GM12891 (cell line): Measurements from ENCODE around the gene SNX18.
"Not testable (repeated sequence)": the region's sequence is repeated elsewhere in the genome, so short reads cannot be mapped to it uniquely, and the experiment has no call there.

Source experiments
- DNase-seq: peaks from one replicate; pipeline ENCODE4 v3.0.0; 2011; ENCODE audit warnings: low spot score; ENCODE audit not compliant: insufficient read length
- FAIRE-seq: peaks from 2 replicates; lab custom pipeline; 2011; peaks lifted over from hg19 to GRCh38; lab: Jason Lieb, UNC
- PAX5 ChIP-seq: IDR thresholded peaks from 2 replicates; pipeline ENCODE4 v1.6.1; 2011; ENCODE audit warnings: low read length, moderate library complexity, mild to moderate bottlenecking; ENCODE audit not compliant: insufficient read depth, severe bottlenecking
- POLR2A ChIP-seq: IDR thresholded peaks from 2 replicates; pipeline ENCODE4 v1.6.1; 2011; ENCODE audit warnings: low read depth, low read length, control low read depth
- POLR2AphosphoS5 ChIP-seq: IDR thresholded peaks from 2 replicates; pipeline ENCODE4 v1.6.1; 2011; ENCODE audit warnings: low read depth, low read length, control low read depth
- POU2F2 ChIP-seq: IDR thresholded peaks from 2 replicates; pipeline ENCODE4 v1.6.1; 2011; ENCODE audit warnings: low read depth, mild to moderate bottlenecking, control low read depth, low read length, moderate library complexity
- SPI1 ChIP-seq: IDR thresholded peaks from 2 replicates; pipeline ENCODE4 v1.6.1; 2011; ENCODE audit warnings: low read depth, low read length, control low read depth
- TAF1 ChIP-seq: IDR thresholded peaks from 2 replicates; pipeline ENCODE4 v1.6.1; 2011; ENCODE audit warnings: low read depth, low read length, control low read depth

SNX18 gene

GRCh38 chr5:54484219-54484894 lies 33.2 kb upstream of the SNX18 start:
- DNase-seq (no peak), FAIRE-seq (no peak)
- TF ChIP-seq POLR2A (no peak), PAX5 (no peak), POU2F2 (no peak), POLR2AphosphoS5 (no peak), TAF1 (no peak), SPI1 (no peak)

- TF ChIP-seq SPI1 = 0 out of 2 replicates have a peak, but pooled peaks have one; percentile 30
- not testable (repeated sequence) for DNase-seq, FAIRE-seq
Measured at GRCh38 chr5:54485659-54486058, 31.9 kb upstream of the SNX18 start.

GRCh38 chr5:54489648-54489979 lies 27.9 kb upstream of the SNX18 start:
- DNase-seq, FAIRE-seq: not testable (repeated sequence)

GRCh38 chr5:54491326-54491725 lies 26.2 kb upstream of the SNX18 start:
- no peak for DNase-seq
- FAIRE-seq = no peak
- TF ChIP-seq POU2F2 (no peak), PAX5 (no peak), TAF1 (no peak), SPI1 (no peak), POLR2A (no peak), POLR2AphosphoS5 (no peak)

- no peak for DNase-seq
- peak; percentile 77 for TF ChIP-seq SPI1
- no peak for TF ChIP-seq POU2F2
- no peak for TF ChIP-seq TAF1
- FAIRE-seq = no peak
Measured at GRCh38 chr5:54492178-54492577, 25.4 kb upstream of the SNX18 start.

GRCh38 chr5:54495027-54495426 lies 22.5 kb upstream of the SNX18 start:
- no peak for TF ChIP-seq POU2F2
- no peak for TF ChIP-seq TAF1
- TF ChIP-seq POLR2AphosphoS5 = no peak
- no peak for TF ChIP-seq SPI1
- no peak for TF ChIP-seq POLR2A
- TF ChIP-seq PAX5 = no peak
- FAIRE-seq (no peak), DNase-seq (no peak)

GRCh38 chr5:54514291-54514690 lies 3.3 kb upstream of the SNX18 start:
- FAIRE-seq (no peak), DNase-seq (no peak)
- no peak for TF ChIP-seq POU2F2
- no peak for TF ChIP-seq PAX5
- no peak for TF ChIP-seq TAF1
- TF ChIP-seq POLR2AphosphoS5 = no peak
- no peak for TF ChIP-seq POLR2A
- TF ChIP-seq SPI1 = no peak

GRCh38 chr5:54514841-54515432 lies 2.6 kb upstream of the SNX18 start:
- no peak for FAIRE-seq
- DNase-seq = no peak
- TF ChIP-seq POLR2A (no peak), POU2F2 (no peak), POLR2AphosphoS5 (no peak), TAF1 (no peak), PAX5 (no peak), SPI1 (no peak)

GRCh38 chr5:54515634-54516033 lies 1.9 kb upstream of the SNX18 start:
- FAIRE-seq = no peak

GRCh38 chr5:54516051-54516655 lies 1.4 kb upstream of the SNX18 start:
- TF ChIP-seq POLR2A = no peak
- DNase-seq (no peak), FAIRE-seq (no peak)

More at GRCh38 chr5:54515634-54516033, 1.9 kb upstream of the SNX18 start:
- no peak for TF ChIP-seq PAX5
- TF ChIP-seq POLR2A = no peak
- no peak for TF ChIP-seq POU2F2
- no peak for TF ChIP-seq POLR2AphosphoS5
- TF ChIP-seq SPI1 = no peak
- no peak for TF ChIP-seq TAF1
- no peak for DNase-seq

- DNase-seq (no peak), FAIRE-seq (no peak)
- TF ChIP-seq POLR2A (no peak), POU2F2 (no peak), PAX5 (no peak), SPI1 (no peak), POLR2AphosphoS5 (no peak), TAF1 (no peak)
Measured at GRCh38 chr5:54517174-54517511, 416 bp upstream of the SNX18 start.
